ENCODE measurements around the gene ARID4A. TPM values are rescaled to one million over a fixed set of nuclear protein-coding genes. Genes with fewer than 3 reads are reported as not detected.

Gene ARID4A
- total and polyA plus RNA-seq, 10 of the 15 experiments (the other 5 are each of a cell fraction or from before 2014, with no cell fraction given), result 5.2 to 18.9 (median 12.5) TPM

DNA sequence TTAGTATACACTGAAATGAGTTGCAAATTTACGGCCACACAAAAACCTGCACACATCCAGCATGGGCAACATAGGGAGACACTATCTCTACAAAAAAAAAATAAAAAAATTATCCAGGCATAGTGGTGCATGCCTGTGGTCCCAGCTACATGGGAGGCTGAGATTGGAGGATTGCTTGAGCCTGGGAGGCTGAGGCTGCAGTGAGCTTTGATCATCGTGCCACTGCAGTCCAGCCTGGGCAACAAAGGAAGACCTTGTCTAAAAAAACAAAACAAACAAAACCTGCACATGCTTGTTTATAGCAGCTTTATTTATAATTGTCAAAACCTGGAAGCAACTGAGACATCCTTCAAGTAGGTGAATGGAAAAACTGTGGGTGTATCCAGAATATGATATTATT lies 92.5 kb downstream of the ARID4A start:
- RAD21 ChIA-PET (ENCODE audit: unreplicated experiment), result no interaction called here
- POLR2A ChIA-PET, result no interaction called here
- TF ChIP-seq MTA3 (IDR thresholded peaks at IDR 0.05; ENCODE audit: borderline replicate concordance, low read length) (no peak), MEF2A (IDR thresholded peaks at IDR 0.05; ENCODE audit: insufficient read depth, low read depth, low read length) (no peak), SMAD1 (IDR thresholded peaks at IDR 0.05; ENCODE audit: low read depth, partially characterized antibody) (no peak), CEBPB (IDR thresholded peaks at IDR 0.05; ENCODE audit: borderline replicate concordance in 1 of 2, low read depth in 2 of 2, low read length in 2 of 2) (no peak), SMAD5 (IDR thresholded peaks at IDR 0.05; ENCODE audit: low read depth) (no peak), KLF5 (IDR thresholded peaks at IDR 0.05; ENCODE audit: partially characterized antibody) (no peak), MYB (IDR thresholded peaks at IDR 0.05; ENCODE audit: borderline replicate concordance, low read depth, low read length) (no peak), KAT2A (conservative IDR thresholded peaks at IDR 0.05; ENCODE audit: control insufficient read depth, low read depth, low read length) (no peak), NFXL1 (IDR thresholded peaks at IDR 0.05; ENCODE audit: borderline replicate concordance) (no peak), BCL11A (IDR thresholded peaks at IDR 0.05; ENCODE audit: low read depth, low read length) (no peak), ZBED1 (IDR thresholded peaks at IDR 0.05; ENCODE audit: borderline replicate concordance) (no peak)
- TF ChIP-seq, protein P1, sequence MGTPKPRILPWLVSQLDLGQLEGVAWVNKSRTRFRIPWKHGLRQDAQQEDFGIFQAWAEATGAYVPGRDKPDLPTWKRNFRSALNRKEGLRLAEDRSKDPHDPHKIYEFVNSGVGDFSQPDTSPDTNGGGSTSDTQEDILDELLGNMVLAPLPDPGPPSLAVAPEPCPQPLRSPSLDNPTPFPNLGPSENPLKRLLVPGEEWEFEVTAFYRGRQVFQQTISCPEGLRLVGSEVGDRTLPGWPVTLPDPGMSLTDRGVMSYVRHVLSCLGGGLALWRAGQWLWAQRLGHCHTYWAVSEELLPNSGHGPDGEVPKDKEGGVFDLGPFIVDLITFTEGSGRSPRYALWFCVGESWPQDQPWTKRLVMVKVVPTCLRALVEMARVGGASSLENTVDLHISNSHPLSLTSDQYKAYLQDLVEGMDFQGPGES (IDR thresholded peaks at IDR 0.05), result no peak
- TF ChIP-seq, protein P2, sequence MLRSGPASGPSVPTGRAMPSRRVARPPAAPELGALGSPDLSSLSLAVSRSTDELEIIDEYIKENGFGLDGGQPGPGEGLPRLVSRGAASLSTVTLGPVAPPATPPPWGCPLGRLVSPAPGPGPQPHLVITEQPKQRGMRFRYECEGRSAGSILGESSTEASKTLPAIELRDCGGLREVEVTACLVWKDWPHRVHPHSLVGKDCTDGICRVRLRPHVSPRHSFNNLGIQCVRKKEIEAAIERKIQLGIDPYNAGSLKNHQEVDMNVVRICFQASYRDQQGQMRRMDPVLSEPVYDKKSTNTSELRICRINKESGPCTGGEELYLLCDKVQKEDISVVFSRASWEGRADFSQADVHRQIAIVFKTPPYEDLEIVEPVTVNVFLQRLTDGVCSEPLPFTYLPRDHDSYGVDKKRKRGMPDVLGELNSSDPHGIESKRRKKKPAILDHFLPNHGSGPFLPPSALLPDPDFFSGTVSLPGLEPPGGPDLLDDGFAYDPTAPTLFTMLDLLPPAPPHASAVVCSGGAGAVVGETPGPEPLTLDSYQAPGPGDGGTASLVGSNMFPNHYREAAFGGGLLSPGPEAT (IDR thresholded peaks at IDR 0.05; ENCODE audit: low read depth), result no peak
- no peaks in the 10 kb centered on the region for H3K27me3 ChIP-seq (replicated peaks in 1 of 2; ENCODE audit: control insufficient read depth in 2 of 2, insufficient read depth in 2 of 2, low read length in 1 of 2)
- FAIRE-seq (no peak), DNase-seq (ENCODE audit: low read depth, low spot score) (no peak), ATAC-seq (no peak)
- no peaks in the 10 kb centered on the region for H3K36me3 ChIP-seq (ENCODE audit: control insufficient read depth in 2 of 2, insufficient read depth in 2 of 2, low read length in 1 of 2)
- intact Hi-C loops (cut with micrococcal nuclease; ENCODE audit: unreplicated experiment), result no loop called here
- H3K4me2 ChIP-seq (ENCODE audit: control insufficient read depth, insufficient read depth), result no peak overlapping the region
- in situ Hi-C loops (cut with MboI), result no loop called here
- no peaks in the 10 kb centered on the region for H3K79me2 ChIP-seq (ENCODE audit: control insufficient read depth, insufficient read depth, low read length)
- WGBS (ENCODE audit: insufficient coverage, insufficient replicate concordance, low lambda C conversion rate, missing lambda C conversion rate), result 89% methylated on average over 2 of the region's 2 CpGs
- CTCF ChIA-PET, result interaction anchor here (1.4 kb wide), 1 partner anchor 10 kb away, joined by 3 read pairs; no protein-coding TSS in a partner anchor
- H4K20me1 ChIP-seq (ENCODE audit: control insufficient read depth, insufficient read depth), result no peaks in the 10 kb centered on the region
- no peak overlapping the region for H3K9ac ChIP-seq (ENCODE audit: control insufficient read depth, insufficient read depth, low read length)
- BruUV-seq (replicated peaks), result no TSS peak
- H3K9me3 ChIP-seq (replicated peaks; ENCODE audit: control insufficient read depth, insufficient read depth, low read length), result no peaks in the 10 kb centered on the region
- no peak overlapping the region for H2AFZ ChIP-seq (ENCODE audit: control insufficient read depth, low read depth, low read length)
- no peak overlapping the region for H3K27ac ChIP-seq (ENCODE audit: control insufficient read depth, insufficient read depth)
- SMC1A ChIA-PET (ENCODE audit: uncharacterized antibody, unreplicated experiment), result no interaction called here
- H3K4me3 ChIP-seq, result no peak overlapping the region
- peaks cover 4% of the 10 kb centered on the region; the same call in 1 of the 2 replicates for H3K4me1 ChIP-seq (ENCODE audit: control insufficient read depth, insufficient read depth, low read length)
